Sigmoid colon (tissue), 4 donors: Measurements from ENCODE around the gene CCNQ.

Experiments used
- CTCF ChIP-seq, 4 experiments: fragments of 450-650 bp in 3 of 4; fragments of 200-600 bp in 1 of 4; IDR thresholded peaks; one replicate each; pipeline ENCODE4 v1.5.1; 2016 to 2019; ENCODE audit warnings: antibody characterized with exemption in 4 of 4, mild to moderate bottlenecking in 3 of 4, moderate library complexity in 2 of 4
- POLR2A ChIP-seq, 2 donors: fragments of 450-650 bp; IDR thresholded peaks; one replicate each; pipeline ENCODE4 v1.6.1; 2016; ENCODE audit warnings: antibody characterized with exemption in 2 of 2, mild to moderate bottlenecking in 2 of 2, moderate library complexity in 2 of 2
- POLR2AphosphoS5 ChIP-seq, 4 donors: sonication (generic); formaldehyde crosslinking; IDR thresholded peaks; one replicate each; pipeline ENCODE4 v1.6.1; 2017; ENCODE audit warnings: antibody characterized with exemption in 4 of 4

GRCh38 chrX:153632595-153632946 lies 33.6 kb upstream of the CCNQ start:
- TF ChIP-seq CTCF (IDR thresholded peaks at IDR 0.05): no peak
- TF ChIP-seq POLR2A (IDR thresholded peaks at IDR 0.05): no peak
- TF ChIP-seq POLR2AphosphoS5 (IDR thresholded peaks at IDR 0.05): no peak
